Left lung (tissue), 10 donors: ENCODE results near the gene OLFML2B. TPM values are rescaled to one million over a fixed set of nuclear protein-coding genes. Genes with fewer than 3 reads are reported as not detected.
A peak's percentile ranks its signal among the peaks of the same experiment; 100 is the strongest.

ENCODE experiments used
- ATAC-seq: fragments of 200-7000 bp; cut with Tn5 transposase; one replicate; pipeline ENCODE4 v1.9.1; 2020; ENCODE audit warnings: moderate library complexity
- DNase-seq, 4 donors: peaks; one replicate each; pipeline ENCODE4 v3.0.0-alpha.2; 2013 to 2020
- H3K27ac ChIP-seq, 2 donors: fragments of 200-600 bp; sonication (generic) in 1 of 2; one replicate each; pipeline versions ENCODE4 v1.5.0 to v1.8.0; 2020 to 2021
- H3K27me3 ChIP-seq, 2 donors: fragments of 200-600 bp; sonication (generic) in 1 of 2; one replicate each; pipeline versions ENCODE4 v1.5.0 to v1.8.0; 2020 to 2021
- H3K36me3 ChIP-seq, 2 donors: fragments of 200-600 bp; sonication (generic) in 1 of 2; one replicate each; pipeline versions ENCODE4 v1.5.0 to v1.8.0; 2020 to 2021
- H3K4me1 ChIP-seq, 2 donors: fragments of 200-600 bp; one replicate each; pipeline ENCODE4 v1.8.0; 2021
- H3K4me3 ChIP-seq, 2 donors: fragments of 200-600 bp; sonication (generic) in 1 of 2; one replicate each; pipeline versions ENCODE4 v1.5.0 to v1.8.0; 2020 to 2021; ENCODE audit warnings: mild to moderate bottlenecking in 1 of 2
- H3K9me3 ChIP-seq, 2 donors: fragments of 200-600 bp; sonication (generic) in 1 of 2; one replicate each; pipeline versions ENCODE4 v1.5.0 to v1.8.0; 2020 to 2021
- CTCF ChIP-seq, 2 donors: fragments of 200-600 bp; sonication (generic) in 1 of 2; IDR thresholded peaks; one replicate each; pipeline versions ENCODE4 v1.5.0 to v1.8.0; 2021; ENCODE audit warnings: antibody characterized with exemption in 2 of 2
- intact Hi-C, 2 donors: fragments of 100-400 bp; cut with DNase I; formaldehyde crosslinking; loops; one replicate each; pipeline versions ENCODE4 v1.11.2 to v1.14.2; 2022
- polyA plus RNA-seq, 6 donors: library from polyadenylated mRNA; unstranded; fragments of 120-200 nt; gene quantifications; one replicate each; pipeline ENCODE4 v1.2.1, GENCODE V29; 2013; ENCODE audit not compliant: insufficient read length in 6 of 6
- total RNA-seq, 2 donors: library from RNA; stranded (reverse); fragmentation: NEBNext Ultra II Directional; extraction: Animal tissue kit (Norgen Biotek cat#: 25700); gene quantifications; one replicate each; pipeline ENCODE4 v1.2.1, GENCODE V29; 2021
- donor health status: DM: no; HTN: yes; CAD: no.
- donor health status: DM: no; HTN: no; CAD: no.

The OLFML2B gene
- total and polyA plus RNA-seq, 8 donors, result 12.7 to 46.8 (median 15.2) TPM

GRCh38 chr1:161986328-161986727 lies 37.3 kb downstream of the OLFML2B start:
- Histone ChIP-seq H3K4me1 (peaks cover 0 to 22% of the 10 kb centered on the region in 2 donors), H3K4me3 (no peak overlapping the region), H3K9me3 (peaks cover 0 to 13% of the 10 kb centered on the region in 2 donors), H3K27ac (no peak overlapping the region), H3K27me3 (no peaks in the 10 kb centered on the region), H3K36me3 (peaks cover 0 to 24% of the 10 kb centered on the region in 2 donors)
- DNase-seq (no peak), ATAC-seq (peak; percentile 19)
- intact Hi-C loops, result no loop called here
- TF ChIP-seq CTCF (IDR thresholded peaks at IDR 0.05), result no peak

- intact Hi-C loops, result no loop called here
- no peaks in the 10 kb centered on the region for H3K27me3 ChIP-seq
- H3K36me3 ChIP-seq, result peaks cover 0 to 24% of the 10 kb centered on the region in 2 donors
Measured at GRCh38 chr1:161985301-161985822, 38.3 kb downstream of the OLFML2B start.

GRCh38 chr1:161983725-161984124 lies 39.9 kb downstream of the OLFML2B start:
- Histone ChIP-seq H3K9me3 (peaks cover 0 to 13% of the 10 kb centered on the region in 2 donors), H3K4me3 (no peak overlapping the region), H3K36me3 (peaks cover 0 to 24% of the 10 kb centered on the region in 2 donors), H3K4me1 (peaks cover 0 to 3% of the 10 kb centered on the region in 2 donors), H3K27ac (no peak overlapping the region), H3K27me3 (no peaks in the 10 kb centered on the region)
- intact Hi-C loops, result no loop called here
- no peak for TF ChIP-seq CTCF (IDR thresholded peaks at IDR 0.05)
- DNase-seq, result peak in 1 of 4 donors; percentile 67
- ATAC-seq, result no peak

More at GRCh38 chr1:161985301-161985822, 38.3 kb downstream of the OLFML2B start:
- TF ChIP-seq CTCF (IDR thresholded peaks at IDR 0.05), result no peak
- DNase-seq (peak in 1 of 4 donors; percentile 45), ATAC-seq (no peak)
- H3K9me3 ChIP-seq, result peaks cover 0 to 13% of the 10 kb centered on the region in 2 donors
- no peak overlapping the region for H3K4me3 ChIP-seq
- peaks cover 0 to 19% of the 10 kb centered on the region in 2 donors for H3K4me1 ChIP-seq
- H3K27ac ChIP-seq, result no peak overlapping the region

- Histone ChIP-seq H3K27me3 (no peaks in the 10 kb centered on the region), H3K4me3 (no peak overlapping the region), H3K9me3 (peaks cover 0 to 11% of the 10 kb centered on the region in 2 donors), H3K4me1 (no peaks in the 10 kb centered on the region), H3K36me3 (peaks cover 0 to 24% of the 10 kb centered on the region in 2 donors), H3K27ac (no peak overlapping the region)
- DNase-seq (no peak), ATAC-seq (no peak)
- TF ChIP-seq CTCF (IDR thresholded peaks at IDR 0.05), result no peak
- intact Hi-C loops, result no loop called here
Measured at GRCh38 chr1:161982917-161983316, 40.8 kb downstream of the OLFML2B start.

GRCh38 chr1:161982507-161982895 lies 41.2 kb downstream of the OLFML2B start:
- TF ChIP-seq CTCF (IDR thresholded peaks at IDR 0.05), result no peak
- no peak overlapping the region for H3K4me3 ChIP-seq
- intact Hi-C loops, result no loop called here

More at GRCh38 chr1:161982507-161982895, 41.2 kb downstream of the OLFML2B start:
- Histone ChIP-seq H3K27me3 (no peaks in the 10 kb centered on the region), H3K9me3 (peaks cover 0 to 6% of the 10 kb centered on the region in 2 donors), H3K4me1 (no peaks in the 10 kb centered on the region), H3K36me3 (peaks cover 0 to 20% of the 10 kb centered on the region in 2 donors), H3K27ac (no peak overlapping the region)
- ATAC-seq (no peak), DNase-seq (no peak)
